Measurements from ENCODE around the gene FAM53A. TPM values are rescaled to one million over a fixed set of nuclear protein-coding genes. Genes with fewer than 3 reads are reported as not detected.

FAM53A gene
- total and polyA plus RNA-seq, 2 of the 13 experiments (the other 11 are each of a cell fraction or from before 2014, with no cell fraction given): 0.48 to 1.1 TPM

- 0 out of 2 replicates have a peak, but pooled peaks have one; percentile 22 for TF ChIP-seq THRA (CRISPR knock-in tag; IDR thresholded peaks at IDR 0.05; ENCODE audit: borderline replicate concordance)
- no peak for TF ChIP-seq ZNF101 (CRISPR knock-in tag; IDR thresholded peaks at IDR 0.05; ENCODE audit: borderline replicate concordance, low read depth)
- 0 out of 2 replicates have a peak, but pooled peaks have one; percentile 47 for TF ChIP-seq ZNF598 (CRISPR knock-in tag; IDR thresholded peaks at IDR 0.05; ENCODE audit: borderline replicate concordance)
- TF ChIP-seq NR0B2 (CRISPR knock-in tag; IDR thresholded peaks at IDR 0.05): no peak
- TF ChIP-seq GABPB1 (CRISPR knock-in tag; IDR thresholded peaks at IDR 0.05): peak; percentile 26; the same call in 1 of the 2 replicates
- TF ChIP-seq RAD21 (CRISPR knock-in tag; IDR thresholded peaks at IDR 0.05): peak; percentile 83
- no peak for TF ChIP-seq IKZF1 (IDR thresholded peaks at IDR 0.05)
- TF ChIP-seq PCBP1 (IDR thresholded peaks at IDR 0.05; ENCODE audit: borderline replicate concordance, low read depth, low read length): 0 out of 2 replicates have a peak, but pooled peaks have one; percentile 28
- TF ChIP-seq POLR2AphosphoS2 (IDR thresholded peaks at IDR 0.05; ENCODE audit: low read depth, low read length): no peak
- no peak for TF ChIP-seq ZNF414 (CRISPR knock-in tag; IDR thresholded peaks at IDR 0.05)
- no peak for TF ChIP-seq ZNF44 (CRISPR knock-in tag; IDR thresholded peaks at IDR 0.05)
- 0 out of 2 replicates have a peak, but pooled peaks have one; percentile 40 for TF ChIP-seq ZFP91 (CRISPR knock-in tag; IDR thresholded peaks at IDR 0.05; ENCODE audit: borderline replicate concordance)
- peak; percentile 22; the same call in 1 of the 2 replicates for TF ChIP-seq MEIS2 (CRISPR knock-in tag; IDR thresholded peaks at IDR 0.05)
- TF ChIP-seq ZBTB25 (CRISPR knock-in tag; IDR thresholded peaks at IDR 0.05): 0 out of 2 replicates have a peak, but pooled peaks have one; percentile 26
- TF ChIP-seq HNF1B (CRISPR knock-in tag; IDR thresholded peaks at IDR 0.05): no peak
- TF ChIP-seq ZNF280B (CRISPR knock-in tag; IDR thresholded peaks at IDR 0.05; ENCODE audit: borderline replicate concordance): no peak
- no peak for TF ChIP-seq ZSCAN12 (CRISPR knock-in tag; IDR thresholded peaks at IDR 0.05)
- no peak for TF ChIP-seq ZNF383 (CRISPR knock-in tag; IDR thresholded peaks at IDR 0.05; ENCODE audit: borderline replicate concordance)
- TF ChIP-seq SALL1 (CRISPR knock-in tag; IDR thresholded peaks at IDR 0.05): no peak
- TF ChIP-seq NFRKB (IDR thresholded peaks at IDR 0.05): no peak
Observed at GRCh38 chr4:1628892-1629698, 55.0 kb downstream of the FAM53A start (continued).

Data from HepG2 (cell line).